Heart left ventricle (tissue), 16 donors: ENCODE results near the gene CNBP. TPM values are rescaled to one million over a fixed set of nuclear protein-coding genes. Genes with fewer than 3 reads are reported as not detected.

Experiments
- ATAC-seq, 4 donors: fragments of 200-7000 bp; cut with Tn5 transposase; one replicate each; pipeline ENCODE4 v1.9.1; 2020 to 2022; ENCODE audit warnings: moderate library complexity in 4 of 4, mild to moderate bottlenecking in 3 of 4, moderate number of reproducible peaks in 1 of 4
- DNase-seq, 5 donors: peaks; one replicate each; pipeline ENCODE4 v3.0.0-alpha.2; 2020
- H3K27ac ChIP-seq, 12 donors: fragments of 200-600 bp; sonication (generic) in 4 of 12; one replicate each; pipeline versions ENCODE4 v1.5.0 to v1.8.0; 2016 to 2022; ENCODE audit warnings: mild to moderate bottlenecking in 2 of 12
- H3K27me3 ChIP-seq, 9 donors: fragments of 200-600 bp; sonication (generic) in 2 of 9; one replicate each; pipeline versions ENCODE4 v1.5.1 to v1.8.0; 2016 to 2022; ENCODE audit warnings: mild to moderate bottlenecking in 3 of 9
- H3K36me3 ChIP-seq, 9 donors: fragments of 200-600 bp; sonication (generic) in 2 of 9; one replicate each; pipeline versions ENCODE4 v1.5.0 to v1.8.0; 2018 to 2022; ENCODE audit warnings: mild to moderate bottlenecking in 2 of 9
- H3K4me1 ChIP-seq, 12 donors: fragments of 200-600 bp; sonication (generic) in 4 of 12; one replicate each; pipeline versions ENCODE4 v1.5.0 to v1.8.0; 2016 to 2022; ENCODE audit warnings: mild to moderate bottlenecking in 3 of 12
- H3K4me3 ChIP-seq, 12 donors: fragments of 200-600 bp; sonication (generic) in 4 of 12; one replicate each; pipeline versions ENCODE4 v1.5.0 to v1.8.0; 2017 to 2022; ENCODE audit warnings: mild to moderate bottlenecking in 9 of 12, moderate library complexity in 4 of 12
- H3K9me3 ChIP-seq, 12 donors: fragments of 200-600 bp; sonication (generic) in 4 of 12; one replicate each; pipeline versions ENCODE4 v1.5.0 to v1.8.0; 2016 to 2022; ENCODE audit warnings: mild to moderate bottlenecking in 1 of 12
- POLR2A ChIP-seq, 2 donors: fragments of 450-650 bp; IDR thresholded peaks; one replicate each; pipeline ENCODE4 v1.6.1; 2017; ENCODE audit warnings: antibody characterized with exemption in 2 of 2, mild to moderate bottlenecking in 2 of 2, moderate library complexity in 2 of 2
- WGBS, 4 donors: extraction: QIAGEN DNeasy Blood & Tissue Kit in 2 of 4; methylation state at CpG; one replicate each; pipeline versions ENCODE4 v1.1.5 to v1.1.7; 2013 to 2018; 5-methylcytosine and 5-hydroxymethylcytosine counted together
- intact Hi-C, 10 donors: fragments of 100-400 bp; cut with DNase I; formaldehyde crosslinking; loops; one replicate each; pipeline versions ENCODE4 v1.11.1 to v1.14.2; 2022
- polyA plus RNA-seq, 2 donors: library from polyadenylated mRNA; stranded (reverse); fragments of 200-250 nt; gene quantifications; one replicate each; pipeline ENCODE4 v1.2.3, GENCODE V29; 2013
- total RNA-seq, 9 donors: library from RNA; depleted of rRNA in 2 of 9; stranded (reverse); fragments of >200 nt in 2 of 9; fragmentation: NEBNext Ultra II Directional in 3 of 9; extraction: Animal tissue kit (Norgen Biotek cat#: 25700) in 3 of 9; gene quantifications; one replicate each; pipeline versions ENCODE4 v1.1.0 to v1.2.4, GENCODE V29; 2016 to 2023
- TF ChIP-seq, protein P1 (sequence below), 12 donors: fragments of 200-600 bp; sonication (generic) in 4 of 12; IDR thresholded peaks; one replicate each; pipeline versions ENCODE4 v1.5.0 to v1.8.0; 2018 to 2022; ENCODE audit warnings: antibody characterized with exemption in 12 of 12, mild to moderate bottlenecking in 5 of 12
- donor health status: ischemic (EF 13 %, LVEDD 7.1; RV severe dilation, severe dysfunction).
- donor health status: healthy with polysubstance abuse.
- donor health status: DM: no; HTN: yes; CAD: no.
- donor health status: DM: no; HTN: no; CAD: no.
- donor health status: ischemic (EF 25% LVEDD 6.9; RV normal size, moderate dysfunction).
- donor health status: ischemic (EF 25% LVEDD 5.7; RV mildly dilated, moderate dysfunction).
- donor health status: healthy.
- donor health status: DM: yes; HTN: yes; CAD: no.
- donor health status: ischemic (EF 35%, LVEDD 5.7; RV mildly dilated, moderate dysfunction).
- donor health status: nonischemic (EF 11% LVEDD 7.7; RV severe dilation, severe dysfunction).
- donor health status: DM: yes; HTN: yes; CAD: no.
- donor health status: PGD.
- donor health status: ischemic (EF 29% LVEDD 5.4; RV normal size, mild dysfunction).
- donor health status: nonischemic (EF 23%, LVEDD 6.1; RV moderate dilation, normal function).

Gene CNBP
- total and polyA plus RNA-seq, 11 donors: 376 to 743 (median 501) TPM

DNA sequence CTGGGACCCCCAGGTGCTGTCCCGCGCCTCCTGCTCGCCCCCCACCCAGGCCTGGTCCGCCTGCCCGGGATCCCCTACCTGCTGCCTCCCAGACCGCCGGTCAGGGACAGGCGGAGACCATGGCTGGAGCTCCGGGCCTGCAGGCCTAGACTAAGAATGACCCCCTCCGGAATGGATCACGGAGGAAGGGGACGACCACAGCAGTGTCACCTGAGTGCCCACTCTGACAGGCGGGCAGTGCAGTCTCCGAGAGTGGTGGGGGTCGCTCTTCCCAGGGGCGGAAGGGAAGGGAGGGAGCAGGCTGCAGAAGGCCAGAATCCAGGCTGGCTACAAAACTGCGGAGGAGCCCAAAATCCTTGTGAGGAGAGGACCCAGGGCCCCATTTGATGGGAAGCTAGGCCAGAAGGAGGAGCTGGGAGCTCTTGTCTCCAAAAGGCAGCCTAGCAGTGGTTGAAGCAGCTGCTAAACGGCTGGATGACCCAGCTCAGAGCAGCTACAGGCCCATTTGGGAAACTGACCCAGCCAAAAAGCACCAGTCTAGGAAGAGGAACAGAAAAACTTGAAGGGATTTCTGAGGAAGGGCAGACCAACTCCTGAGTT lies 61.2 kb downstream of the CNBP start:
- intact Hi-C loops: loop anchor here in 2 of 10 donors (5.0 kb wide), 2 partner anchors 60 to 70 kb away; partner anchors contain the start of gene CNBP (in 1 of the 2)
- H3K36me3 ChIP-seq: peaks cover 0 to 17% (median 14%) of the 10 kb centered on the region in 9 donors
- WGBS, 4 donors: 39 to 45% (median 43%) methylated on average over 14 to 18 of the region's 18 CpGs

DNA sequence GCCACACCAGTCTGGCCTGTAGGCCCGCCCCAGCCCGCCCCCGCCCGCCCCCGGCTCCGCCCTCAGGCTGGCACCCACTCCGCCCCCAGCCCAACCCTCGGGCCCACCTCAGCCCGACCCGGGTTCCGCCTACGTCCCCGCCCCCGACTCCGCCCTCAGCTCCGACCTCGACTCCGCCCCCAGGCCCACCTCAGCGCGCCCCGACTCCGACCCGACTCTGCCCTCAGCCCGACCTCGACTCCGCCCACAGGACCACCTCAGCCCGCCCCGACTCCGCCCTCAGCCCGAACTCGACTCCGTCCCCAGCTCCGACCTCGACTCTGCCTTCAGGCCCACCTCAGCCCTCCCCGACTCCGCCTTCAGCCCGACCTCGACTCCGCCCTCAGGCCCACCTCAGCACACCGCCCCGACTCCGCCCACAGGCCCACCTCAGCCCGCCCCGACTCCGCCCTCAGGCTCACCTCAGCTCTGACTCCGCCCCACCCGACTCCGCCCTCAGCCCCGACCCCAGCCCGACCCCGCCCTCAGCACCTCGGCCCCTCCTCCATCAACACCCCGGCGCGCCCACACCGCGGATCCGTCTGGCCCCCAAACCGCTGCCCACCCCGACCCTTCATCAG lies 61.8 kb downstream of the CNBP start, which contains the start of gene RAB43:
Gene RAB43 (minus strand): TSS at position 13 of the 620 bp plus-strand sequence. CDS start 315 bp downstream, outside the sequence.
- WGBS, 4 donors: 2 to 10% (median 4%) methylated on average over 33 to 58 of the region's 60 CpGs
- Histone ChIP-seq H3K9me3 (no peaks in the 10 kb centered on the region), H3K4me3 (peak within 1 kb of the TSS; percentile 66 to 97 (median 89)), H3K27me3 (no peaks in the 10 kb centered on the region), H3K36me3 (peaks cover 0 to 15% (median 13%) of the 10 kb centered on the region in 9 donors), H3K4me1 (peaks cover 10 to 36% (median 20%) of the 10 kb centered on the region in 12 donors), H3K27ac (peak within 1 kb of the TSS; percentile 73 to 97 (median 92))
- ATAC-seq (peak; percentile 70 to 90 (median 88)), DNase-seq (peak; percentile 89 to 94 (median 89))
- TF ChIP-seq, protein P1, sequence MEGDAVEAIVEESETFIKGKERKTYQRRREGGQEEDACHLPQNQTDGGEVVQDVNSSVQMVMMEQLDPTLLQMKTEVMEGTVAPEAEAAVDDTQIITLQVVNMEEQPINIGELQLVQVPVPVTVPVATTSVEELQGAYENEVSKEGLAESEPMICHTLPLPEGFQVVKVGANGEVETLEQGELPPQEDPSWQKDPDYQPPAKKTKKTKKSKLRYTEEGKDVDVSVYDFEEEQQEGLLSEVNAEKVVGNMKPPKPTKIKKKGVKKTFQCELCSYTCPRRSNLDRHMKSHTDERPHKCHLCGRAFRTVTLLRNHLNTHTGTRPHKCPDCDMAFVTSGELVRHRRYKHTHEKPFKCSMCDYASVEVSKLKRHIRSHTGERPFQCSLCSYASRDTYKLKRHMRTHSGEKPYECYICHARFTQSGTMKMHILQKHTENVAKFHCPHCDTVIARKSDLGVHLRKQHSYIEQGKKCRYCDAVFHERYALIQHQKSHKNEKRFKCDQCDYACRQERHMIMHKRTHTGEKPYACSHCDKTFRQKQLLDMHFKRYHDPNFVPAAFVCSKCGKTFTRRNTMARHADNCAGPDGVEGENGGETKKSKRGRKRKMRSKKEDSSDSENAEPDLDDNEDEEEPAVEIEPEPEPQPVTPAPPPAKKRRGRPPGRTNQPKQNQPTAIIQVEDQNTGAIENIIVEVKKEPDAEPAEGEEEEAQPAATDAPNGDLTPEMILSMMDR (IDR thresholded peaks at IDR 0.05): no peak
- TF ChIP-seq POLR2A (IDR thresholded peaks at IDR 0.05): no peak
- intact Hi-C loops: loop anchor here in 3 of 10 donors (2.0 to 5.0 kb wide), 3 partner anchors 60 to 70 kb away; partner anchors contain the start of gene CNBP (in 1 of the 3)

More for the DNA sequence above, 61.2 kb downstream of the CNBP start:
- DNase-seq (peak in 1 of 5 donors; percentile 31), ATAC-seq (peak in 2 of 4 donors; percentile 2 to 5)
- H3K27ac ChIP-seq: peak overlapping the region in 11 of 12 donors; percentile 63 to 97 (median 92)
- peaks cover 10 to 30% (median 19%) of the 10 kb centered on the region in 12 donors for H3K4me1 ChIP-seq
- H3K4me3 ChIP-seq: peak overlapping the region in 8 of 12 donors; percentile 66 to 97 (median 89)
- H3K27me3 ChIP-seq: no peaks in the 10 kb centered on the region
- no peak for TF ChIP-seq POLR2A (IDR thresholded peaks at IDR 0.05)
- H3K9me3 ChIP-seq: no peaks in the 10 kb centered on the region

DNA sequence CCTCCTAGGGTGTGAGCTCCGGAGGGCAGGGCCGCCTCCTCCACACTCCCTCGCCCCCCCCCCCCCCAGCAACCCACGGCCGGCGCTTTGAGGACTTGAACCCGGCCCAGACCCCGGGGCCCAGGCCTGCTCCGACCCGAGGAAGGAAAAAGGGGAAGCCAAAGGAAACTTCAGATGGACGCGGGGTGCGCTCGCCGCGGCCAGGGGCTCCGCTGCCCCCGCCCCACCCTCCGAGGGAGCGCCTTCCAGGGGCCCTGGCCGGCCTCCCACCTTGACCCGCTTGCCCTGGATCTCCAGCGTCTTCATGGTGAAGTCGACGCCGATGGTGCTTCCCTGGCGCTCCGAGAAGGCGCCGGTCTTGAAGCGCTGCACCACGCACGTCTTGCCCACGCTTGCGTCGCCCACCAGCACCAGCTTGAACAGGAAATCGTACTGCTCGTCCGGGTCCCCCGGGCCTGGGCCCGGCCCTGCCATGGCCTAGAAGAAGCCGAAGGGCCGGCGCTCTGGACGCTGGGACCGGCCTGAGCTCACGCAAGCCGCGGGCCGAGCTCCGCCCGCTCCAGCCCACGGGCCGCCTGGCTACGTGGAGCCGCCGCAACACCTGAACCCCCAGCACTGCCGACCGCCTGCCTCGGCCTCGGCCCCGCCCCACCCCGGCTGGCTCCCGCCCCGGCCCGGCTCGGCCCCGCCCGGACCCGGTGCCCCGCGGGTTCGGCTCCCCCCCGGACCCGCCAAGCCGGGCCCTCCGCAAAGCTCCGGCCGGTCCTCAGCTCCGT lies 62.5 kb downstream of the CNBP start:
- Histone ChIP-seq H3K9me3 (no peaks in the 10 kb centered on the region), H3K4me1 (peaks cover 10 to 43% (median 27%) of the 10 kb centered on the region in 12 donors), H3K4me3 (peak overlapping the region; percentile 66 to 97 (median 89)), H3K27ac (peak overlapping the region; percentile 73 to 97 (median 92)), H3K27me3 (no peaks in the 10 kb centered on the region), H3K36me3 (peaks cover 0 to 15% (median 11%) of the 10 kb centered on the region in 9 donors)
- TF ChIP-seq POLR2A (IDR thresholded peaks at IDR 0.05): peak in 1 of 2 donors; percentile 30
- TF ChIP-seq, protein P1 (IDR thresholded peaks at IDR 0.05): no peak
- DNase-seq: peak in 2 of 5 donors; percentile 33 to 72
- ATAC-seq: peak in 3 of 4 donors; percentile 5 to 7 (median 7)
- WGBS, 4 donors: 0 to 1% (median 1%) methylated on average over 24 to 80 of the region's 80 CpGs
- intact Hi-C loops: loop anchor here in 3 of 10 donors (2.0 to 5.0 kb wide), 3 partner anchors 61 to 69 kb away; partner anchors contain the start of gene CNBP (in 1 of the 3)
